Hepatocyte (in vitro differentiated cells): ENCODE measurements around the gene NCOA3. TPM values are rescaled to one million over a fixed set of nuclear protein-coding genes. Genes with fewer than 3 reads are reported as not detected.
A peak's percentile ranks its signal among the peaks of the same experiment; 100 is the strongest.
"Not testable (repeated sequence)": the region's sequence is repeated elsewhere in the genome, so short reads cannot be mapped to it uniquely, and the experiment has no call there.

Experiments
- DNase-seq: peaks from one replicate; pipeline ENCODE4 v3.0.0-alpha.2; 2016; ENCODE audit warnings: low spot score
- H2AFZ ChIP-seq: fragments of 200-600 bp; sonication (generic); 2 replicates; pipeline ENCODE4 v1.6.0; 2016; ENCODE audit warnings: antibody characterized with exemption, mild to moderate bottlenecking
- H3K27ac ChIP-seq: fragments of 200-600 bp; sonication (generic); 2 replicates; pipeline ENCODE4 v1.5.1; 2016; ENCODE audit warnings: mild to moderate bottlenecking
- H3K27me3 ChIP-seq: fragments of 200-600 bp; sonication (generic); 2 replicates; pipeline ENCODE4 v1.6.1; 2016
- H3K36me3 ChIP-seq: fragments of 200-600 bp; sonication (generic); replicated peaks from 2 replicates; pipeline ENCODE4 v1.5.1; 2016; ENCODE audit warnings: low read depth; ENCODE audit not compliant: insufficient read depth
- H3K4me1 ChIP-seq: fragments of 200-600 bp; sonication (generic); 2 replicates; pipeline ENCODE4 v1.5.1; 2016; ENCODE audit warnings: mild to moderate bottlenecking, moderate library complexity; ENCODE audit not compliant: insufficient read depth
- H3K4me2 ChIP-seq: fragments of 200-600 bp; sonication (generic); 2 replicates; pipeline ENCODE4 v1.6.0; 2016
- H3K4me3 ChIP-seq: fragments of 200-600 bp; sonication (generic); 2 replicates; pipeline ENCODE4 v1.5.1; 2016; ENCODE audit warnings: mild to moderate bottlenecking
- H3K79me2 ChIP-seq: fragments of 200-600 bp; sonication (generic); 2 replicates; pipeline ENCODE4 v1.6.0; 2017; ENCODE audit warnings: mild to moderate bottlenecking
- H3K9me2 ChIP-seq: fragments of 200-600 bp; sonication (generic); replicated peaks from 2 replicates; pipeline ENCODE4 v1.6.0; 2017; ENCODE audit warnings: mild to moderate bottlenecking; ENCODE audit not compliant: insufficient read depth
- H3K9me3 ChIP-seq: fragments of 200-600 bp; sonication (generic); 2 replicates; pipeline ENCODE4 v1.5.1; 2016; ENCODE audit warnings: low read depth, mild to moderate bottlenecking
- H4K20me1 ChIP-seq: fragments of 200-600 bp; sonication (generic); 2 replicates; pipeline ENCODE4 v1.6.0; 2016; ENCODE audit warnings: mild to moderate bottlenecking; ENCODE audit not compliant: insufficient read depth, poor library complexity, severe bottlenecking
- EZH2 ChIP-seq: fragments of 200-600 bp; sonication (generic); IDR thresholded peaks from 2 replicates; pipeline ENCODE4 v1.6.1; 2016; ENCODE audit warnings: antibody characterized with exemption, mild to moderate bottlenecking, borderline replicate concordance
- EZH2phosphoT487 ChIP-seq: fragments of 200-600 bp; sonication (generic); IDR thresholded peaks from one replicate; pipeline ENCODE4 v1.6.1; 2018; ENCODE audit warnings: antibody characterized with exemption, mild to moderate bottlenecking, low read depth, moderate library complexity; ENCODE audit not compliant: unreplicated experiment, severe bottlenecking
- WGBS: methylation state at CpG from one replicate; pipeline ENCODE4 v1.1.6; 2016; ENCODE audit warnings: low lambda C conversion rate; ENCODE audit errors: missing lambda C conversion rate; 5-methylcytosine and 5-hydroxymethylcytosine counted together
- polyA plus RNA-seq: library from polyadenylated mRNA; unstranded; fragments of >200 nt; fragmentation: Nextera tagmentation; extraction: Ambion mirVana; gene quantifications from 2 replicates; pipeline ENCODE4 v1.2.1, GENCODE V29; 2016
- total RNA-seq: library from RNA; depleted of rRNA; stranded (reverse); fragments of >200 nt; gene quantifications from 2 replicates; pipeline ENCODE4 v1.2.3, GENCODE V29; 2014
- TF ChIP-seq, protein P1 (sequence below): fragments of 200-600 bp; sonication (generic); IDR thresholded peaks from 2 replicates; pipeline ENCODE4 v1.5.1; 2016; ENCODE audit warnings: antibody characterized with exemption, mild to moderate bottlenecking; ENCODE audit not compliant: poor library complexity

The NCOA3 gene
- total and polyA plus RNA-seq, 2 experiments from 2014 or later: 12.7 to 28.6 TPM

DNA sequence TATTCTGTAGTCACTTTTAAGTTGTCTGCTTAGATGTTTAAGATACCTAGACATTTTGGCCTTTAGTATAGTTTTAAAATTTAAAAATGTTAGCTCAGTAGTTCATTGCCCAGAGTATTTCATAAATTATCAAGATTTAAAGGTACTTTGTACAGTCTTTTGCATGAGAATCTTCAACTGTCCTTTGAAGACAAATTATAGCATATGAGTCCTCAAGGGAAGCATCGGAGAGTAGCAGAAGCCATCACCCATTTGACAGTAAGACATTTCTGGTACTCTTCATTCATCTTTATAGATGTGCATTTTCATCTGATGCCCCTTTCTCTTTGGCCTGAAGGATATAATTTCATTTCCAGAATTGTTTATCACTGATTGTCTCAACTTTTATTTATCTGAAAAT is 89.5 kb downstream of the NCOA3 start:
- H3K4me1 ChIP-seq: no peaks in the 10 kb centered on the region
- no peak for TF ChIP-seq EZH2
- no peak for TF ChIP-seq EZH2phosphoT487
- TF ChIP-seq, protein P1, sequence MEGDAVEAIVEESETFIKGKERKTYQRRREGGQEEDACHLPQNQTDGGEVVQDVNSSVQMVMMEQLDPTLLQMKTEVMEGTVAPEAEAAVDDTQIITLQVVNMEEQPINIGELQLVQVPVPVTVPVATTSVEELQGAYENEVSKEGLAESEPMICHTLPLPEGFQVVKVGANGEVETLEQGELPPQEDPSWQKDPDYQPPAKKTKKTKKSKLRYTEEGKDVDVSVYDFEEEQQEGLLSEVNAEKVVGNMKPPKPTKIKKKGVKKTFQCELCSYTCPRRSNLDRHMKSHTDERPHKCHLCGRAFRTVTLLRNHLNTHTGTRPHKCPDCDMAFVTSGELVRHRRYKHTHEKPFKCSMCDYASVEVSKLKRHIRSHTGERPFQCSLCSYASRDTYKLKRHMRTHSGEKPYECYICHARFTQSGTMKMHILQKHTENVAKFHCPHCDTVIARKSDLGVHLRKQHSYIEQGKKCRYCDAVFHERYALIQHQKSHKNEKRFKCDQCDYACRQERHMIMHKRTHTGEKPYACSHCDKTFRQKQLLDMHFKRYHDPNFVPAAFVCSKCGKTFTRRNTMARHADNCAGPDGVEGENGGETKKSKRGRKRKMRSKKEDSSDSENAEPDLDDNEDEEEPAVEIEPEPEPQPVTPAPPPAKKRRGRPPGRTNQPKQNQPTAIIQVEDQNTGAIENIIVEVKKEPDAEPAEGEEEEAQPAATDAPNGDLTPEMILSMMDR: no peak
- peaks cover 40% of the 10 kb centered on the region for H3K79me2 ChIP-seq
- H3K9me2 ChIP-seq: no peaks in the 10 kb centered on the region
- H3K36me3 ChIP-seq: no peaks in the 10 kb centered on the region
- no peak for DNase-seq
- no peak overlapping the region for H3K4me3 ChIP-seq
- no peak overlapping the region for H2AFZ ChIP-seq
- H3K27ac ChIP-seq: no peak overlapping the region
- H3K27me3 ChIP-seq: no peaks in the 10 kb centered on the region
- no peaks in the 10 kb centered on the region for H3K9me3 ChIP-seq
- H4K20me1 ChIP-seq: no peaks in the 10 kb centered on the region
- H3K4me2 ChIP-seq: no peak overlapping the region
- 96% methylated on average over 1 of the region's 1 CpG for WGBS

DNA sequence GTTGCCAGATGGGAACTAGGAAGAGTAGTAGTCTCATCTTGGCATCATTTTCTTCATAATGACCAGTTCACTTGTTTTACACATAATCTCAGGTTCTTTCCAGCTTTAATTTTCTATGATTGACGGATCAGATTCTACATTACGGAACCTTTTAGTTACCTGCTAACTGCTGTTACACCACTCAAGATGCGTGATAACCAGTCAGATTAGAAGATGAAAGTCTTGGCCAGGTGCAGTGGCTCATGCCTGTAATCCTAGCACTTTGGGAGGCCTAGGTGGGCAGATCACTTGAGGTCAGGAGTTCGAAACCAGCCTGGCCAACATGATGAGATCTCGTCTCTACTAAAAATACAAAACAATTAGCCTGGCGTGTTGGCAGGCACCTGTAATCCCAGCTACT is 92.5 kb downstream of the NCOA3 start:
- Histone ChIP-seq H3K27ac (no peak overlapping the region), H2AFZ (no peak overlapping the region), H3K79me2 (peaks cover 55% of the 10 kb centered on the region), H3K9me2 (no peaks in the 10 kb centered on the region), H4K20me1 (no peaks in the 10 kb centered on the region), H3K27me3 (no peaks in the 10 kb centered on the region), H3K4me2 (no peak overlapping the region), H3K4me1 (peaks cover 2% of the 10 kb centered on the region), H3K36me3 (no peaks in the 10 kb centered on the region), H3K4me3 (no peak overlapping the region), H3K9me3 (no peaks in the 10 kb centered on the region)
- WGBS: 98% methylated on average over 6 of the region's 6 CpGs
- TF ChIP-seq, protein P1: no peak
- no peak for TF ChIP-seq EZH2phosphoT487
- no peak for TF ChIP-seq EZH2
- no peak for DNase-seq

DNA sequence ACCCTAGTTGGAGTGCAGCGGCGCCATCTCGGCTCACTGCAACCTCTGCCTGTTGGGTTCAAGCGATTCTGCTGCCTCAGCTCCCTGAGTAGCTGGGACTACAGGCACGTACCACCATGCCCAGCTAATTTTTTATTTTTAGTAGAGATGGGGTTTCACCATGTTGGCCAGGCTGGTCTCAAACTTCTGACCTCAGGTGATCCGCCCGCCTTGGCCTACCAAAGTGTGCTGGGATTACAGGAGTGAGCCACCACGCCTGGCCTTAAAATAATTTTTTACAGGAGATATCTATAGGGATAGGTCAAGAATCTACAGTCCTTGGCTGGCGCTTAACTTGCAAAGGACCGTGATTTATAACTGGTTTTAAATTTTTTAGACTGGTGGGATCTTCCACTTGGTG is 93.5 kb downstream of the NCOA3 start:
- not testable (repeated sequence) for H2AFZ ChIP-seq, H3K4me3 ChIP-seq, H3K27ac ChIP-seq, DNase-seq, H3K27me3 ChIP-seq, H4K20me1 ChIP-seq, H3K9me3 ChIP-seq, H3K36me3 ChIP-seq, H3K4me1 ChIP-seq, H3K4me2 ChIP-seq, H3K9me2 ChIP-seq
- WGBS: 96% methylated on average over 10 of the region's 10 CpGs
- H3K79me2 ChIP-seq: peaks cover 49% of the 10 kb centered on the region

DNA sequence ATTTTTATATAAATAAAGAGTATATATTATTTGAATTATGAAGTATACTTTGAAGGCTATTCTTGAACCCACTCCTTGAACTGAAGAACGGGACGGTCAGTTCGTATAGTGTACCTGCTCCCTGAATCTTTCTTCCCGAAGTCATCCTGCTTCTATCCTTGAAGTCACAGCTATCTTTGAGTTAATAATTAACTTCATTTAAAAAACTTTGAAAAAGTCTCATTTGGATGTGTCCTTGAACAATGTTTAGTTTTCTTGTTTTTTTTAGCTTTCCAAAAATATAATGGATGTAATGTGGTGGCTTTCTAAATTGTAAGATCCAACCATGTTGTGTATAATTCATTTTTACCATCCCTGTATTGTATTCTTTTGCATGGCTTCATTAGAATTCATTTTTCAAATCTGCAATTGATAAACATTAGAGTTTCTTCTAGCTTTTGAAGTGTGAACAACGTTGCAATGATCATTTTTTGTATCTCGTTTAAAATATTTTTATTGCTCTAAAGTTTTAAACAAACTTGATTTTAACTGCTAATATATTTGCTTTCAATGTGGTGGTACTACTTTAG is 94.4 kb downstream of the NCOA3 start:
- H3K4me3 ChIP-seq: no peak overlapping the region
- no peaks in the 10 kb centered on the region for H3K36me3 ChIP-seq
- no peaks in the 10 kb centered on the region for H3K27me3 ChIP-seq
- DNase-seq: no peak
- peaks cover 45% of the 10 kb centered on the region for H3K79me2 ChIP-seq
- H3K27ac ChIP-seq: no peak overlapping the region
- no peak overlapping the region for H2AFZ ChIP-seq
- TF ChIP-seq EZH2phosphoT487: no peak
- TF ChIP-seq, protein P1: no peak
- TF ChIP-seq EZH2: no peak
- 66% methylated on average over 6 of the region's 6 CpGs for WGBS
- no peaks in the 10 kb centered on the region for H4K20me1 ChIP-seq
- H3K4me1 ChIP-seq: peaks cover 6% of the 10 kb centered on the region
- no peaks in the 10 kb centered on the region for H3K9me3 ChIP-seq
- H3K4me2 ChIP-seq: peak overlapping the region; percentile 39
- no peaks in the 10 kb centered on the region for H3K9me2 ChIP-seq
